ENCODE results near the gene KIF26B.

- no peak for TF ChIP-seq YY1 (IDR thresholded peaks at IDR 0.05; ENCODE audit: insufficient read depth, insufficient read length)
- no peak for TF ChIP-seq SUZ12 (IDR thresholded peaks at IDR 0.05; ENCODE audit: extremely low read depth, insufficient read depth, insufficient read length)
- TF ChIP-seq ZNF274 (IDR thresholded peaks at IDR 0.05; ENCODE audit: low read depth, low read length): no peak
Measured at GRCh38 chr1:245373131-245373530, 218.3 kb downstream of the KIF26B start.

Measured in NT2/D1 (cell line).